ENCODE data around the gene SHLD1. TPM values are rescaled to one million over a fixed set of nuclear protein-coding genes. Genes with fewer than 3 reads are reported as not detected.
"Not testable (repeated sequence)": the region's sequence is repeated elsewhere in the genome, so short reads cannot be mapped to it uniquely, and the experiment has no call there.

Gene SHLD1
- total RNA-seq, 1 experiment from 2014 or later, result 13.5 TPM

DNA sequence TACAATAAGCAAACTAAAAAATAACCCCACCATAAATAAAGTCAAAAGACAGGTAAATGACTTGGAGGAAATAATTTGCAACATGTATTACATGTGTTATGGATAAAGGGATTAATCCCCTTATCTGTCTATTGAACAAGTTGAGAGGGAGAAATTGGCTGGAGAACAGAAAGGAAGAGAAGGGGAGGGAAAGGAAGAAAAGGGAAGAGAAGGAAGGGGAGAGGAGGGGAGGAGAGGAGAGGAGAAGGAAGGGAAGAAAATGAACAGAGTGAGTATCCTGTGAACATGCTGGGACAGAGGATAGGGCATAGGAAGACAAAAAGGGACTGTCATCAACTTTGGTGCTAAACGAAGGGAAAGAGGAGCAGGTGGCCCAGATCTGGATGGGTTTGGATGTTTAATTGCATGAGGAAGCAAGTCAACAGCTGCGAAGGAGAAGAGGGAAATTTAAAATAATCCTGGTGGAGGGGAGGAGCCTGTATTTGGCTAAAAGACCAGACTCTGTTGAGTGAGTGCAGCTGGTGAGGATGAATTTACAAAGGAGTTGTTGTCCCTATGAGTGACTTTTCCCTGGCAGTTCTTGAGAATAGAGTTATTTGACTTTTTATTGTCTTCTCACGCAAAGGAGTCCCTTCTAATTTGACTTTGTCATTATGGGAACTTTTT, 14.2 kb upstream of the SHLD1 start:
- no peak for DNase-seq (ENCODE audit: low read depth)

GRCh38 chr20:5737619-5737953, 12.6 kb upstream of the SHLD1 start:
- no peak for DNase-seq (ENCODE audit: low read depth)

DNA sequence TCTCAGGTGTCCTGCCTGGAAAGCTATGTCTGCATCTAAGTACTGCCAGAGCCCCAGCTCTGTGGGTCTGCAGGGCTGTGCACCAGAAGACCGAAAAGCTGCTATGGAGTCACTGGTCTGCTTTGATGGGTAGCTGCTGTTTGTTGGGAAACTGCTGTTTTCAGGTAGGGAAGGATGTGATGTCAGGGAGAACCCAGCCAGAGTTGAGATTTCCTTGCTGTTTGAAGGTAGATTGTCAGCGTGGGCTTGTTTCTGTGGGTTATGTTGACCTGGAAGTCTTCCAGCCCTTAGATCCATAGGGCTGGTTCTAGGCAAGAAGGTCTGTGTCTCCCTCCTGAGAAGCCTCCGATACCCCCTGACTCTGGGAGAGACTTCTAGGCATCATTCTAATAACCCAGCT, 12.2 kb upstream of the SHLD1 start:
- DNase-seq (ENCODE audit: low read depth), result no peak

DNA sequence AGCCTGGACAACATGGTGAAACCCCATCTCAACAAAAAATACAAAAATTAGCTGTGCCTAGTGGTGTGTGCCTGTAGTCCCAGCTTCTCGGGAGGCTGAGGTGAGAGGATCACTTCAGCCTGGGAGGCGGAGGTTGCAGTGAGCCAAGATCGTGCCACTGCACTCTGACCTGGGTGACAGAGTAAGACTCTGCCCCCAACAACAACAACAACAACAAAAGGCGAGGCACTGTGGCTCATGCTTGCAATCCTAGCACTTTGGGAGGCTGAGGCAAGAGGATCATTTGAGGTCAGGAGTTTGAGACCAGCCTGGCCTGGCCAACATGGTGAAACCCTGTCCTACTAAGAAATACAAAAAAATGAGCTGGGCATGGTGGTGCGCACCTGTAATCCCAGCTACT, 9.6 kb upstream of the SHLD1 start:
- DNase-seq (ENCODE audit: low read depth), result not testable (repeated sequence)

GRCh38 chr20:5741089-5741488, 9.1 kb upstream of the SHLD1 start:
- peak; percentile 79 for DNase-seq (ENCODE audit: low read depth)

DNA sequence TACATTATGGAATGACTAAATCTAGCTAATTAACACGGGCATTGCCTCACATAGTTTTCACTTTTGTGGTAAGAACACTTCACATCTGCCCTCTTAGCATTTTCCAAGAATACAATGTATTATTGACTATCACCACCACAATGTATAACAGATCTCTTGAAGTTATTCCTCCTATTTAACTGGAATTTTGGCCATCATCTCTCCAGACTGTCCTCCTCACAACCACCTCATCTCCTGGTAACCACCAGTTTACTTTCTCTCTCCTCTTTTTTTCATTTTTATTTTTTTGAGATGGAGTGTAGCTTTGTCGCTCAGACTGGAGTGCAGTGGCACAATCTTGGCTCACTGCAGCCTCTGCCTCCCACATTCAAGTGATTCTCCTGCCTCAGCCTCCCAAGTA, 8.2 kb upstream of the SHLD1 start:
- no peak for DNase-seq (ENCODE audit: low read depth)

DNA sequence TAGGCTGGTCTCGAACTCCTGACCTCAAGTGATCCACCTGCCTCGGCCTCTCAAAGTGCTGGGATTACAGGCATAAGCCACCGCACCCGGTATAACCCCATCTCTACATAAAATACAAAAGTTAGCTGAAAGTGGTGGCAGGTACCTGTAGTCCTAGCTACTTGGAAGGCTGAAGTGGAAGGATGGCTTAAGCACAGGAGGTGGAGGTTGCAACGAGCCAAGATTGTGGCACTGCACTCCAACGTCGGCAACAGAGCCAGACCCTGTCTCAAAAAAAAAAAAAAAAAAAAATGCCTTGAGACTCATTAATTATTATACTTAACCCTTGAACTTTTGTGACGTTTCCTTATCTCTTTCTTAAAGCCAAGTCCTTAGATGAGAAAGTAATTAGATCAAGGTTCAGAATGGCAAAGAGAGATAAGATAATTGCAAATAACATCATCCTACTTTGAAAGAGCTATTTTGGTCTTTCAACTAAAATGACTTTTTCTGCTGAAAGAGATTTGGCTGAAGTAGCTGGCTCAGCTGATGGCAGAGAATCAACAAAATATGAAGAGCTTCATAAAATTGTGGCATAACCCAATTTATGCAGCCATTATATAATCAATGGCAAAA, 4.7 kb upstream of the SHLD1 start:
- DNase-seq (ENCODE audit: low read depth), result no peak

- DNase-seq (ENCODE audit: low read depth), result no peak
Observed at GRCh38 chr20:5746064-5746463, 4.1 kb upstream of the SHLD1 start.

- DNase-seq (ENCODE audit: low read depth), result no peak
Observed at GRCh38 chr20:5748246-5748645, 2.0 kb upstream of the SHLD1 start.

DNA sequence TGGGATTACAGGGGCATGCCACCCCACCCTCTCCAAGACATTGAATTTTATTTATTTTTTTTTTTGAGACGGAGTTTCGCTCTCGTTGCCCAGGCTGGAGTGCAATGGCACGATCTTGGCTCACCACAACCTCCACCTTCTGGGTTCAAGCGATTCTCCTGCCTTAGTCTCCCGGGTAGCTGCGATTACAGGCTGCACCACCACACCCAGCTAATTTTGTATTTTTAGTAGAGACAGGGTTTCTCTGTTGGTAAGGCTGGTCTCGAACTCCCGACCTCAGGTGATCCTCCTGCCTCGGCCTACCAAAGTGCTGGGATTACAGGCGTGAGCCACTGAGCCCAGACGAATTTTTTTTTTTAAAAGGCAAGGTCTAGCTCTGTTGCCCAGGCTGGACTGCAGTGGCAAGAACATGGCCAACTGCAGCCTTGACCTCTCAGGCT, 669 bp upstream of the SHLD1 start:
- DNase-seq (ENCODE audit: low read depth), result not testable (repeated sequence)

GRCh38 chr20:5751856-5752255, 1.7 kb downstream of the SHLD1 start:
- no peak for DNase-seq (ENCODE audit: low read depth)

GRCh38 chr20:5753814-5754213, 3.6 kb downstream of the SHLD1 start:
- DNase-seq (ENCODE audit: low read depth), result no peak

GRCh38 chr20:5757949-5758348, 7.7 kb downstream of the SHLD1 start:
- no peak for DNase-seq (ENCODE audit: low read depth)

DNA sequence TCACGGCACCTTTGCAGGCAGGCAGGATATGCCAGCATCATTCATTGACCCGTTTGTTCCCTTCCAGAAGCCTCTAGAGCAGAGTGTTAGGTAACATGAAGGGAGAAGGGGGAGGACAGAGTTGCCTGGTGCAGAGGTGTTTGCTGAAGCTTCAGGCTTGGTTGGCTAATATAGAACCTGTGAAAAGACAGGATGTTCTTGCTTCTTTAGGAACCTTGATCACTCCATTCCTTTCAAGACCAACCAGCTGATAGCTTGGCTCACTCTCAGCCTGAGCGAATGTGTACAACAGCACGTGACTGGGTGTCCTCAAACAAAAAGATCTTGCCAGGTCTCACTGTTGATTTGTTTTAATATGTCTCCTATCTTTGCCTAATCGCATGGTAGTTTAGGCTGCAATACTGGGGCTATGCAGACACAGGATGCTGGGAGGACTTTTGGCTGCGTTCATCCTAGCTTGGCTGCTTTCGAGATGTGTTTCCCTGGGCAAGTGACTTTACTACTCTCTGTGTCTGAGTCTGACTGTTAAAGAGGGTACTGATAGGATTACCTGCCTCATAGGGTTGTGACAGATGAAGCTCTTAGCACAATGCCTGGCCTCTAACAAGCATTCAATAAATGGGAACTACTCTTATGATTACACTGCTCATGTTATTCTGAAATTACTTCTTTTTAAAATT, 16.0 kb downstream of the SHLD1 start:
- no peak for DNase-seq (ENCODE audit: low read depth)

GRCh38 chr20:5767493-5768098, 17.4 kb downstream of the SHLD1 start:
- DNase-seq (ENCODE audit: low read depth), result no peak

- no peak for DNase-seq (ENCODE audit: low read depth)
Observed at GRCh38 chr20:5770231-5770986, 20.2 kb downstream of the SHLD1 start.

- no peak for DNase-seq (ENCODE audit: low read depth)
Observed at GRCh38 chr20:5770987-5771318, 20.8 kb downstream of the SHLD1 start.

DNA sequence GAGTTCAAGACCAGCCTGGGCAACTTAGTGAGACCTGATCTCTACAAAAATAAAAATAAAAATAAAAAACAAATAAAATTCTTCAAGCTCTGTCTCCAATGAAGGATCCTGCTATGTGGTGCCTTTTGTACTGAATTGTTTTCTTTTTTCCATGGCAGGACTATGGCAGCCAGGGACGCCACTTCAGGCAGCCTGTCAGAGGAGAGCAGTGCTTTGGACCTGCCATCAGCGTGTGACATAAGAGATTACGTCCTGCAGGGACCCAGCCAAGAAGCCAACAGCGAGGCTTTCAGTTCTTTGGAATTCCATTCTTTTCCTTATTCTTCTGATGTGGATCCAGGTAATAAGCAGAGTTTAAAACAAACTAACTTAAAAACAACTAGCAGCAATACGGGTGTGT, 22.5 kb downstream of the SHLD1 start:
- DNase-seq (ENCODE audit: low read depth), result no peak

- DNase-seq (ENCODE audit: low read depth), result no peak
Observed at GRCh38 chr20:5773589-5773988, 23.4 kb downstream of the SHLD1 start.

DNA sequence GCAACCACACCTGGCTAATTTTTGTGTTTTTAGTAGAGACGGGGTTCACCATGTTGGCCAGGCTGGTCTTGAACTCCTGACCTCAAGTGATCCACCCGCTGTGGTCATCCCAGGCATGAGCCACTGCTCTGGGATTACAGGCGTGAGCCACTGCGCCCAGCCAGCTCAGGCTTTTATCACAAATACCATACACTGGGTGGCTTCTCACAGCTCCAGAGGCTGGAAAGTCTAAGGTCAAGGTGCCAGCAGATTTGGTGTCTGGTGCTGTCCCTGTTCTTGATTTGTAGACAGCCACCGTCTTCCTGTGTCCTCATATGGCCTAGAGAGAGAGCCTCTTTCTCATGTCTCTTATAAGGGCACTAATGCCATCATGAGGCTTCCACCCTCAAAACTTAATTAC, 25.9 kb downstream of the SHLD1 start:
- DNase-seq (ENCODE audit: low read depth), result no peak

- peak; percentile 65 for DNase-seq (ENCODE audit: low read depth)
Observed at GRCh38 chr20:5779071-5779900, 29.1 kb downstream of the SHLD1 start.

Data from M059J (cell line).